ENCODE data around the gene KRT17.

DNA sequence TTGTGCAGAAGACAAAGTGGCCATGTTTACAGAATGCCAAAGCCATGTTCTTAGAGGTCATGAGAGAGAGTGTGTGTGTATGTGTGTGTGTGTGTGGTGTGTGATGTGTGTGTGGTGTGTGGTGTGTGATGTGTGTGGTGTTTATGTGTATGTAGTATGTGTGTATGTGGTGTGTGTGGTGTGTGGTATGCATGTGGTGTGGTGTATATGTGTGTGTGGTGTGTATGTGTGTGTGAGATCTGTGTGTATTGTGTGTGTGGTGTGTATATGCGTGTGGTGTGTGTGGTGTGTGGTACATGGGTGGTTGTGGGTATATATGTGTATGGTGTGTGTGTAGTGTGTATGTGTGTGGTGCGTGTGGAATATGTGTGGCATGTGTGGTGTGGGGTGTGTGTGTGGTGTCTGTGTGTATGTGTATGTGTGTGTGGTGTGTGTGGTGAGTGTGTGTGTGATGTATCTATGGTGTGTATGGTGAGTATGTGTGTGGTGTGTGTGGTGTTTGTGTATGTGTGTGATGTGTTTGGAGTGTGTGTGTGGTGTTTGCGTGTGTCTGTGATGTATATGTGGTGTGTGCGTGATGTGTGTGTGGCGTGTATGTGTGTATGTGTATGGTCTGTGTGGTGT is 8.2 kb upstream of the KRT17 start:
- TF ChIP-seq, protein P1, sequence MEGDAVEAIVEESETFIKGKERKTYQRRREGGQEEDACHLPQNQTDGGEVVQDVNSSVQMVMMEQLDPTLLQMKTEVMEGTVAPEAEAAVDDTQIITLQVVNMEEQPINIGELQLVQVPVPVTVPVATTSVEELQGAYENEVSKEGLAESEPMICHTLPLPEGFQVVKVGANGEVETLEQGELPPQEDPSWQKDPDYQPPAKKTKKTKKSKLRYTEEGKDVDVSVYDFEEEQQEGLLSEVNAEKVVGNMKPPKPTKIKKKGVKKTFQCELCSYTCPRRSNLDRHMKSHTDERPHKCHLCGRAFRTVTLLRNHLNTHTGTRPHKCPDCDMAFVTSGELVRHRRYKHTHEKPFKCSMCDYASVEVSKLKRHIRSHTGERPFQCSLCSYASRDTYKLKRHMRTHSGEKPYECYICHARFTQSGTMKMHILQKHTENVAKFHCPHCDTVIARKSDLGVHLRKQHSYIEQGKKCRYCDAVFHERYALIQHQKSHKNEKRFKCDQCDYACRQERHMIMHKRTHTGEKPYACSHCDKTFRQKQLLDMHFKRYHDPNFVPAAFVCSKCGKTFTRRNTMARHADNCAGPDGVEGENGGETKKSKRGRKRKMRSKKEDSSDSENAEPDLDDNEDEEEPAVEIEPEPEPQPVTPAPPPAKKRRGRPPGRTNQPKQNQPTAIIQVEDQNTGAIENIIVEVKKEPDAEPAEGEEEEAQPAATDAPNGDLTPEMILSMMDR (IDR thresholded peaks at IDR 0.05; ENCODE audit: borderline replicate concordance, extremely low read depth, low read length, poor library complexity, severe bottlenecking): no peak
- TF ChIP-seq EZH2 (IDR thresholded peaks at IDR 0.05; ENCODE audit: borderline replicate concordance, low read depth, low read length, severe bottlenecking): no peak
